Body of pancreas (tissue), 4 donors: ENCODE data around the gene YWHAG.

Experiments used
- CTCF ChIP-seq, 7 experiments: fragments of 450-650 bp in 4 of 7; fragments of 200-600 bp in 3 of 7; sonication (generic) in 3 of 7; IDR thresholded peaks; one replicate each; pipeline ENCODE4 v1.5.1; 2016 to 2019; ENCODE audit warnings: antibody characterized with exemption in 7 of 7
- POLR2A ChIP-seq, 3 donors: fragments of 450-650 bp; IDR thresholded peaks; one replicate each; pipeline ENCODE4 v1.6.1; 2016; ENCODE audit warnings: antibody characterized with exemption in 3 of 3, mild to moderate bottlenecking in 2 of 3

GRCh38 chr7:76364198-76364584 lies 5.4 kb upstream of the YWHAG start:
- TF ChIP-seq CTCF (IDR thresholded peaks at IDR 0.05) (no peak), POLR2A (IDR thresholded peaks at IDR 0.05) (no peak)
